Trophoblast cell (in vitro differentiated cells and primary cell): ENCODE measurements around the gene KCTD17.
"Not testable (repeated sequence)": the region's sequence is repeated elsewhere in the genome, so short reads cannot be mapped to it uniquely, and the experiment has no call there.

Source experiments
- DNase-seq, 2 donors: peaks; one replicate each; pipeline ENCODE4 v3.0.0-alpha.2; 2016
- H2AFZ ChIP-seq: 2 replicates; pipeline ENCODE4 v1.6.1; 2013; ENCODE audit warnings: low read length, moderate library complexity, mild to moderate bottlenecking; ENCODE audit not compliant: insufficient read depth, poor library complexity
- H2AK5ac ChIP-seq: 2 replicates; pipeline ENCODE4 v1.6.1; 2013; ENCODE audit warnings: mild to moderate bottlenecking, low read length
- H2BK120ac ChIP-seq: 2 replicates; pipeline ENCODE4 v1.6.1; 2013; ENCODE audit warnings: low read length, mild to moderate bottlenecking, moderate library complexity; ENCODE audit not compliant: insufficient read depth, poor library complexity
- H2BK12ac ChIP-seq: 2 replicates; pipeline ENCODE4 v1.6.1; 2013; ENCODE audit warnings: mild to moderate bottlenecking, low read length, moderate library complexity
- H2BK5ac ChIP-seq: 2 replicates; pipeline ENCODE4 v1.6.1; 2013; ENCODE audit warnings: low read length, low read depth, moderate library complexity, mild to moderate bottlenecking; ENCODE audit not compliant: poor library complexity
- H3K14ac ChIP-seq: 2 replicates; pipeline ENCODE4 v1.6.1; 2013; ENCODE audit warnings: mild to moderate bottlenecking, low read length
- H3K18ac ChIP-seq: 2 replicates; pipeline ENCODE4 v1.6.1; 2013; ENCODE audit warnings: mild to moderate bottlenecking, low read length
- H3K23ac ChIP-seq: 2 replicates; pipeline ENCODE4 v1.6.1; 2013; ENCODE audit warnings: low read length
- H3K27ac ChIP-seq: 2 replicates; pipeline ENCODE4 v1.5.1; 2013; ENCODE audit warnings: low read depth, mild to moderate bottlenecking, inconsistent platforms, low read length, moderate library complexity
- H3K27me3 ChIP-seq: 2 replicates; pipeline ENCODE4 v1.6.1; 2013; ENCODE audit warnings: inconsistent platforms, mild to moderate bottlenecking, low read length, moderate library complexity; ENCODE audit not compliant: insufficient read depth
- H3K36me3 ChIP-seq, 2 experiments: 1 replicate in 1 of 2; 2 replicates in 1 of 2; pipeline ENCODE4 v1.6.1; 2013; ENCODE audit warnings: low read length in 2 of 2, mild to moderate bottlenecking in 2 of 2, moderate library complexity in 1 of 2; ENCODE audit not compliant: insufficient read depth in 2 of 2, control insufficient read depth in 1 of 2
- H3K4ac ChIP-seq: 2 replicates; pipeline ENCODE4 v1.6.1; 2013; ENCODE audit warnings: low read depth, mild to moderate bottlenecking, low read length, moderate library complexity
- H3K4me1 ChIP-seq, 2 experiments: 1 replicate in 1 of 2; 2 replicates in 1 of 2; pipeline ENCODE4 v1.6.1; 2013; ENCODE audit warnings: low read length in 2 of 2, mild to moderate bottlenecking in 2 of 2, moderate library complexity in 1 of 2; ENCODE audit not compliant: insufficient read depth in 2 of 2, control insufficient read depth in 1 of 2
- H3K4me2 ChIP-seq: 2 replicates; pipeline ENCODE4 v1.6.1; 2013; ENCODE audit warnings: inconsistent platforms, mild to moderate bottlenecking, low read length, moderate library complexity
- H3K4me3 ChIP-seq: 2 replicates; pipeline ENCODE4 v1.5.1; 2013; ENCODE audit warnings: mild to moderate bottlenecking, low read depth, low read length, inconsistent platforms
- H3K79me1 ChIP-seq: one replicate; pipeline ENCODE4 v1.6.1; 2013; ENCODE audit warnings: low read length
- H3K79me2 ChIP-seq: 2 replicates; pipeline ENCODE4 v1.6.1; 2013; ENCODE audit warnings: low read length, mild to moderate bottlenecking; ENCODE audit not compliant: control insufficient read depth, insufficient read depth, poor library complexity
- H3K9ac ChIP-seq: 2 replicates; pipeline ENCODE4 v1.6.1; 2013; ENCODE audit warnings: mild to moderate bottlenecking, low read length
- H3K9me3 ChIP-seq: 2 replicates; pipeline ENCODE4 v1.6.1; 2013; ENCODE audit warnings: low read depth, mild to moderate bottlenecking, control low read depth, inconsistent platforms, low read length; ENCODE audit not compliant: insufficient read depth
- H4K12ac ChIP-seq: 2 replicates; pipeline ENCODE4 v1.6.1; 2013; ENCODE audit warnings: low read depth, mild to moderate bottlenecking, low read length, moderate library complexity
- H4K8ac ChIP-seq: 2 replicates; pipeline ENCODE4 v1.6.1; 2013; ENCODE audit warnings: low read depth, mild to moderate bottlenecking, low read length, moderate library complexity
- H4K91ac ChIP-seq: one replicate; pipeline ENCODE4 v1.6.1; 2013; ENCODE audit warnings: low read depth, mild to moderate bottlenecking, low read length, moderate library complexity
- WGBS: extraction: QIAGEN DNeasy Blood & Tissue Kit; methylation state at CpG from one replicate; pipeline ENCODE4 v1.1.7; 2013; ENCODE audit warnings: missing lambda C conversion rate; ENCODE audit not compliant: insufficient read length, insufficient coverage; ENCODE audit errors: extremely low coverage; 5-methylcytosine and 5-hydroxymethylcytosine counted together

The KCTD17 gene

GRCh38 chr22:37071850-37072592 lies 20.5 kb downstream of the KCTD17 start:
- H2BK12ac ChIP-seq, H3K14ac ChIP-seq, H3K27ac ChIP-seq, H3K36me3 ChIP-seq, H3K4me3 ChIP-seq, H4K8ac ChIP-seq, H3K9me3 ChIP-seq, H3K79me2 ChIP-seq, DNase-seq, H4K91ac ChIP-seq, H3K4ac ChIP-seq, H3K4me2 ChIP-seq, H3K23ac ChIP-seq, H4K12ac ChIP-seq, H2AFZ ChIP-seq, H2AK5ac ChIP-seq, H3K9ac ChIP-seq, H2BK120ac ChIP-seq, H3K79me1 ChIP-seq, H2BK5ac ChIP-seq, H3K18ac ChIP-seq, H3K4me1 ChIP-seq: not testable (repeated sequence)
- 100% methylated on average over 5 of the region's 5 CpGs for WGBS
- peaks cover 14% of the 10 kb centered on the region for H3K27me3 ChIP-seq

GRCh38 chr22:37072673-37073072 lies 21.1 kb downstream of the KCTD17 start:
- H3K18ac ChIP-seq: no peak overlapping the region
- no peak overlapping the region for H4K8ac ChIP-seq
- no peaks in the 10 kb centered on the region for H3K79me1 ChIP-seq
- H3K9ac ChIP-seq: no peak overlapping the region
- no peak overlapping the region for H3K4ac ChIP-seq
- no peaks in the 10 kb centered on the region for H3K79me2 ChIP-seq
- H3K4me3 ChIP-seq: no peak overlapping the region
- no peak overlapping the region for H4K12ac ChIP-seq
- no peaks in the 10 kb centered on the region for H3K36me3 ChIP-seq
- H2BK5ac ChIP-seq: no peak overlapping the region
- H3K14ac ChIP-seq: no peak overlapping the region
- peaks cover 3% of the 10 kb centered on the region for H3K9me3 ChIP-seq
- H3K27me3 ChIP-seq: peaks cover 14% of the 10 kb centered on the region
- H3K4me2 ChIP-seq: no peak overlapping the region
- no peak overlapping the region for H4K91ac ChIP-seq
- DNase-seq: no peak
- no peak overlapping the region for H2BK12ac ChIP-seq
- H3K23ac ChIP-seq: no peak overlapping the region
- no peak overlapping the region for H2AK5ac ChIP-seq
- H2BK120ac ChIP-seq: no peak overlapping the region
- no peak overlapping the region for H3K27ac ChIP-seq
- no peak overlapping the region for H2AFZ ChIP-seq
- no peaks in the 10 kb centered on the region for H3K4me1 ChIP-seq
- WGBS: 100% methylated on average over 8 of the region's 8 CpGs

GRCh38 chr22:37074537-37074936 lies 23.0 kb downstream of the KCTD17 start:
- H2BK120ac ChIP-seq: no peak overlapping the region
- H3K9me3 ChIP-seq: peaks cover 3% of the 10 kb centered on the region
- H3K4me1 ChIP-seq: peaks cover 4 to 5% of the 10 kb centered on the region in 2 experiments
- H3K4me2 ChIP-seq: no peak overlapping the region
- H4K12ac ChIP-seq: no peak overlapping the region
- H3K23ac ChIP-seq: no peak overlapping the region
- H3K27me3 ChIP-seq: peaks cover 3% of the 10 kb centered on the region
- no CpG with 5 or more reads among the region's 16 CpGs for WGBS
- H3K9ac ChIP-seq: no peak overlapping the region
- no peak overlapping the region for H3K4ac ChIP-seq
- no peak overlapping the region for H3K18ac ChIP-seq
- no peaks in the 10 kb centered on the region for H3K79me1 ChIP-seq
- H2AK5ac ChIP-seq: no peak overlapping the region
- no peak for DNase-seq
- no peaks in the 10 kb centered on the region for H3K79me2 ChIP-seq
- no peak overlapping the region for H3K27ac ChIP-seq
- no peak overlapping the region for H4K8ac ChIP-seq
- no peak overlapping the region for H2BK5ac ChIP-seq
- no peak overlapping the region for H3K4me3 ChIP-seq
- no peak overlapping the region for H2BK12ac ChIP-seq
- H3K14ac ChIP-seq: no peak overlapping the region
- no peaks in the 10 kb centered on the region for H3K36me3 ChIP-seq
- no peak overlapping the region for H4K91ac ChIP-seq
- no peak overlapping the region for H2AFZ ChIP-seq

- no peaks in the 10 kb centered on the region for H3K36me3 ChIP-seq
- peaks cover 3% of the 10 kb centered on the region for H3K9me3 ChIP-seq
- no peak overlapping the region for H3K4me2 ChIP-seq
- no peak overlapping the region for H4K8ac ChIP-seq
- no peak overlapping the region for H3K9ac ChIP-seq
- no peak overlapping the region for H3K18ac ChIP-seq
- no peak overlapping the region for H3K4ac ChIP-seq
- H2AK5ac ChIP-seq: no peak overlapping the region
- H3K14ac ChIP-seq: no peak overlapping the region
- H4K91ac ChIP-seq: no peak overlapping the region
- H3K4me1 ChIP-seq: peaks cover 7 to 10% of the 10 kb centered on the region in 2 experiments
- no CpG with 5 or more reads among the region's 17 CpGs for whole genome bisulfite sequencing
- no peaks in the 10 kb centered on the region for H3K79me2 ChIP-seq
- H3K27me3 ChIP-seq: no peaks in the 10 kb centered on the region
- H2BK12ac ChIP-seq: no peak overlapping the region
- H2BK5ac ChIP-seq: no peak overlapping the region
- H4K12ac ChIP-seq: no peak overlapping the region
- H3K23ac ChIP-seq: no peak overlapping the region
- H2AFZ ChIP-seq: no peak overlapping the region
- no peak overlapping the region for H2BK120ac ChIP-seq
- H3K27ac ChIP-seq: no peak overlapping the region
- no peak for DNase-seq
- peaks cover 2% of the 10 kb centered on the region for H3K79me1 ChIP-seq
- H3K4me3 ChIP-seq: no peak overlapping the region
These were observed 23.5 kb downstream of the KCTD17 start for GRCh38 chr22:37075046-37075445.
